Rectal smooth muscle tissue (tissue), 1 donor: ENCODE results near the gene NCOA7.

Source experiments
- H3K27ac ChIP-seq: one replicate; pipeline ENCODE4 v1.7.0; 2013; ENCODE audit warnings: low read depth, low read length, inconsistent platforms
- H3K27me3 ChIP-seq: one replicate; pipeline ENCODE4 v1.7.0; 2013; ENCODE audit warnings: low read length; ENCODE audit not compliant: control insufficient read depth, insufficient read depth
- H3K36me3 ChIP-seq: one replicate; pipeline ENCODE4 v1.7.0; 2013; ENCODE audit warnings: low read length; ENCODE audit not compliant: control insufficient read depth, insufficient read depth
- H3K4me1 ChIP-seq: one replicate; pipeline ENCODE4 v1.7.0; 2013; ENCODE audit warnings: low read length; ENCODE audit not compliant: control insufficient read depth, insufficient read depth
- H3K4me3 ChIP-seq: one replicate; pipeline ENCODE4 v1.7.0; 2013; ENCODE audit warnings: low read length
- H3K9ac ChIP-seq: one replicate; pipeline ENCODE4 v1.7.0; 2013; ENCODE audit warnings: low read length

NCOA7 gene

DNA sequence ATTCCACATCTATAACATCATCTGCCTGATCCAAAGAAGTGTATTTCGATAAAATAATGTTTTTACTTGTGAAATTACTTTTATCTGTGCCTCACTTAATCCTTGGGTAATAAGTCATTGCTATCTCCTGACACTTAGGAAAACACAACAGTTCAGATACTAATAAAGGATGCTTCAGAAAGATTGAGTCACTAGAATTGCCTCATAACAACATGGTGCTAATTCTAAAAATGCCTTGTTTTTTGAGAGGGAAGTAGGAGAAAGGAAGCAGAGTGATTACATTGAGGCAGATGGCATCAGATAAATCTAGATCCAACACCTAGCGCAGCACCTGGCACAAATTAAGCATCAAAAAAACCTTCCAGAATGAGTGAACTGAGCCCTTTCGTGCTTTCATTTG is 69.0 kb downstream of the NCOA7 start:
- no peak overlapping the region for H3K9ac ChIP-seq
- H3K27ac ChIP-seq: no peak overlapping the region
- no peaks in the 10 kb centered on the region for H3K27me3 ChIP-seq
- H3K4me3 ChIP-seq: no peak overlapping the region
- H3K36me3 ChIP-seq: no peaks in the 10 kb centered on the region
- H3K4me1 ChIP-seq: no peaks in the 10 kb centered on the region

DNA sequence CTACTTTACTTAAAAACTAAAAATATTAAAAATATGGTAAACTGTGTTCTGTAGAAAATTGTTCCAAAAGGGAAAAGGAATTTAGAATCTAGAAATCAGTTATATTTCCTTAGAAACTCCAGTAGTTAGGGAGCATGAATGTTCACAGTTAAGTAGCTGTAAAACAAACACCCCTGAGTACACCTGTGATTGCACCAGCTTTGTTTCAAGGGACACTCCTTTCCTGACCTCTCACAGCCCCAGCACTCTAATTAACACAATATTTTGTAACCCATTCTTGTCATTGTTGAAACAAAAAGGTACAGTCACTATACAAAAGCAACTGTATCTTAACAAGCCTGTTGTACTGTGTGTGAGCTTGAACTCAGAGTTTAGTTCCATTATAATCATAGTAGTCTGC is 72.3 kb downstream of the NCOA7 start:
- H3K27ac ChIP-seq: no peak overlapping the region
- H3K36me3 ChIP-seq: no peaks in the 10 kb centered on the region
- H3K27me3 ChIP-seq: no peaks in the 10 kb centered on the region
- H3K4me3 ChIP-seq: no peak overlapping the region
- no peak overlapping the region for H3K9ac ChIP-seq
- H3K4me1 ChIP-seq: no peaks in the 10 kb centered on the region

- no peaks in the 10 kb centered on the region for H3K27me3 ChIP-seq
- no peaks in the 10 kb centered on the region for H3K36me3 ChIP-seq
- no peak overlapping the region for H3K9ac ChIP-seq
- H3K4me1 ChIP-seq: peaks cover 3% of the 10 kb centered on the region
- no peak overlapping the region for H3K27ac ChIP-seq
- no peak overlapping the region for H3K4me3 ChIP-seq
Observed at GRCh38 chr6:125865015-125865414, 74.3 kb downstream of the NCOA7 start.

DNA sequence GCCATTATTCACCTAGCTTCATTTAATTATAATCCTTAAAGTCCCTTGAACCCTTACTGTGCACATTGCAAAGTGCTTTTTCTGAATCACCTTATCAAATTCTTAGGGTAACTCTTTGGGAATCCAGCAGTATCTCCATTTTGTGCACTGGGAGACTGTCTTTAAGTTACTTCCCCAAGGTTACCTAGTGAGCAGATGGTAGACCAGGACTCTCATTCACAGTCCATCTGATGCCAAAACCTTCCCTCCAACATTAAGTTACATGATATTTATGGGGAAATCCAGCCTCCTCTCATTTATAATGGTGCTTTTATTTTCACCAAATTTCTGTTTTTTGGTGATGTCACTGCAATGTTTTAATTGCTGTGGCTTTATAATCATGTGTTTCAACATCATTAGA is 75.7 kb downstream of the NCOA7 start:
- Histone ChIP-seq H3K27me3 (no peaks in the 10 kb centered on the region), H3K4me1 (peaks cover 3% of the 10 kb centered on the region), H3K27ac (no peak overlapping the region), H3K4me3 (no peak overlapping the region), H3K36me3 (no peaks in the 10 kb centered on the region), H3K9ac (no peak overlapping the region)

GRCh38 chr6:125867483-125867942 is 76.8 kb downstream of the NCOA7 start:
- no peaks in the 10 kb centered on the region for H3K27me3 ChIP-seq
- H3K4me1 ChIP-seq: peaks cover 3% of the 10 kb centered on the region
- no peak overlapping the region for H3K9ac ChIP-seq
- no peak overlapping the region for H3K4me3 ChIP-seq
- H3K36me3 ChIP-seq: no peaks in the 10 kb centered on the region
- H3K27ac ChIP-seq: no peak overlapping the region

- Histone ChIP-seq H3K4me3 (no peak overlapping the region), H3K27ac (no peak overlapping the region), H3K4me1 (peaks cover 3% of the 10 kb centered on the region), H3K27me3 (no peaks in the 10 kb centered on the region), H3K9ac (no peak overlapping the region), H3K36me3 (no peaks in the 10 kb centered on the region)
Observed at GRCh38 chr6:125868252-125868651, 77.5 kb downstream of the NCOA7 start.

GRCh38 chr6:125868678-125869395 is 78.1 kb downstream of the NCOA7 start:
- Histone ChIP-seq H3K27me3 (no peaks in the 10 kb centered on the region), H3K36me3 (no peaks in the 10 kb centered on the region), H3K4me1 (peaks cover 3% of the 10 kb centered on the region), H3K27ac (peak overlapping the region; percentile 59), H3K9ac (no peak overlapping the region), H3K4me3 (no peak overlapping the region)

- Histone ChIP-seq H3K36me3 (no peaks in the 10 kb centered on the region), H3K9ac (no peak overlapping the region), H3K27me3 (no peaks in the 10 kb centered on the region), H3K27ac (peak overlapping the region; percentile 59), H3K4me1 (peaks cover 3% of the 10 kb centered on the region), H3K4me3 (no peak overlapping the region)
Observed at GRCh38 chr6:125869427-125869826, 78.7 kb downstream of the NCOA7 start.

DNA sequence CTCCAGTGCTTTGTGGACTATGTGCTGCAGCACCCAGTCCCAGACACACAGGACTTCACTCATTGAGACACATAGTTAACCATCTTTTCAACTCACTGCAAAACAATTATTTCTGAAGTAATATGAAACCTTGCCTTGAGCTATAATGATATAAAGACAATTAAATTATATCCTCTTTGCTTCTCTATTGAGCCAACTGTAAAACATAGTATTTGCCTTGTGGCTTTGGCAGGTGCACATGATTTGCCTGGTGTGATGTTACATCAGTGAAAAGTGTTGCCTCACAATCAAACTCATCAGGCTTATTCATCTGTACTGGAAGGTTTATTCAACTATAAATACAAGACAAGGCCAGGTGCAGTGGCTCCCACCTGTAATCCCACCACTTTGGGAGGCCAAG is 80.6 kb downstream of the NCOA7 start:
- Histone ChIP-seq H3K4me3 (no peak overlapping the region), H3K27ac (no peak overlapping the region), H3K9ac (no peak overlapping the region), H3K4me1 (peaks cover 3% of the 10 kb centered on the region), H3K27me3 (no peaks in the 10 kb centered on the region), H3K36me3 (no peaks in the 10 kb centered on the region)

GRCh38 chr6:125872259-125872921 is 81.6 kb downstream of the NCOA7 start:
- Histone ChIP-seq H3K36me3 (no peaks in the 10 kb centered on the region), H3K27me3 (no peaks in the 10 kb centered on the region), H3K9ac (no peak overlapping the region), H3K27ac (no peak overlapping the region), H3K4me1 (peaks cover 3% of the 10 kb centered on the region), H3K4me3 (no peak overlapping the region)

- Histone ChIP-seq H3K4me3 (no peak overlapping the region), H3K27ac (no peak overlapping the region), H3K9ac (no peak overlapping the region), H3K4me1 (no peaks in the 10 kb centered on the region), H3K36me3 (no peaks in the 10 kb centered on the region), H3K27me3 (no peaks in the 10 kb centered on the region)
Observed at GRCh38 chr6:125882243-125882642, 91.5 kb downstream of the NCOA7 start.

DNA sequence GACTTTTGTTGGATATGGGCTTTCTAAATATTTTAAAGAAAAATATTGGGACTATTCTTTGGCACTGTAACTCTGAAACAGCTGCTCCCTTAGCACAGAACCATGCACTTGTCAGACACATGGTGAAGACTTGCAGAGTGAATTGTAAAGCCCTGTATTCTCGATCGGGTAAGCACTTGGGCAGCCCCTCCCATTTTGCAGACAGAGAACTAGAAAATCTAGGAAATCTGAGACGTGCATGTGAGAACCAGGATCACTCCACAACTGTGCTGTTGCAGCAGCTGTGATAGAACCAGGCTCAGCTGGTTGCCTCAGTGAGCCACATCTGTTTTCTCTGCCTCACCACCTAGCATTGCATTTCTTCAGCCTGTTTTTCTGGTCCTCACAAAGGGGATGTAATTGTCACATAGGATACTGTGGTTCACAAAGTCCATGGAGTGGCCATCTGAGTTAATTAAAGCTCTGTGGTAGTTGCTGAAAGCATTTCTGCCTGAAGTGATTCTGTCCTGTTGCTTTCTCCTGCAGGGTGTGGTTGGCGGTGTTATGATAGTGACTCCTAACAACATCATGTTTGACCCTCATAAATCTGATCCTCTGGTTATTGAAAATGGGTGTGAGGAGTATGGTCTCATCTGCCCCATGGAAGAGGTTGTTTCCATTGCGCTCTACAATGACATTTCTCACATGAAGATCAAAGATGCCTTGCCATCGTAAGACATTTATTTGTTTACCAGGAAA is 94.0 kb downstream of the NCOA7 start:
- Histone ChIP-seq H3K27me3 (no peaks in the 10 kb centered on the region), H3K9ac (no peak overlapping the region), H3K36me3 (no peaks in the 10 kb centered on the region), H3K27ac (no peak overlapping the region), H3K4me3 (no peak overlapping the region), H3K4me1 (no peaks in the 10 kb centered on the region)
